CD4-positive, alpha-beta T cell treated with Interleukin-6 at 100 ng/mL for 8 hours (primary cell): ENCODE measurements around the gene CBX2.

Experiments
- DNase-seq: peaks from one replicate; pipeline ENCODE4 v3.0.0-alpha.2; 2020; ENCODE audit warnings: mixed read lengths, low spot score

The CBX2 gene

GRCh38 chr17:79777894-79778503 is at the start of gene CBX2:
CBX2 (plus strand) TSS chr17:79778148; CDS start chr17:79778236, 88 bp downstream.
- peak; percentile 74 for DNase-seq

DNA sequence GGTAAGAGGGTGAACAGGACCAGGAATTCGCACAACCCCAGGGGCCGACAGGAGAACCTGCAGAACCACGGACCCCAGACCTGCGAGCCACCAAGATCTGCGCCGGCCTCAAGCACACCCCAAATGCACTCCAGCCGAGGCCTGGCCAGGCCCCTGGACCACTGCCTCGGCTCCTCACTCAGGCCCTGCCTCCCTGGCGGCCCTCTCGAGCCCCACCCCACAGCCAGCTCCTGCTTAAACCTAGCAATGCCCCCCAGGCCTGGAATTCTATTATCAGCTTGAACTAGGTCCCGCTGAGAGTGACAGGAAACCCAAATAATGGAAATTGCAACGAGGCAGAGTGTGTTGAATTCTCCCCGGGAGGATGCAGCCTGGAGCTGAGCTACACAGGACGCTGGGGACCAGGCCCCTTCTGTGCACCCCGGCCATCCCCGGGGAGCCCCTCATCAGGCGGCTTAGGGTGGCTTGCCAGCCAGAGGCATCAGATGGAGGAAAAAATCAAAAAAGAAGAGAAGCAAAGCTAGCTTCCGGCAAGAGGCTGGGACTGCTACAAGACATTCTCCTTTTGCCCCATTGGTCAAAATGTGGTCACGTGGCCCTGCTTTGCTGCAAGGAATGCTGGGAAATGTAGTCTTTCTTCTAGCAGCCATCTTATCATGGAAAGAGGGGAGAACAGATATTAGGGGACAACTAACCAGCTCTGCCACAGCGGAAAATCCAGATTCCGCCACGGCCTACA is 49.6 kb upstream of the CBX2 start:
- peak; percentile 90 for DNase-seq

GRCh38 chr17:79728908-79729471 is 49.0 kb upstream of the CBX2 start:
- no peak for DNase-seq

- no peak for DNase-seq
Observed at GRCh38 chr17:79729761-79730160, 48.2 kb upstream of the CBX2 start.

- no peak for DNase-seq
Observed at GRCh38 chr17:79730437-79730768, 47.5 kb upstream of the CBX2 start.

DNA sequence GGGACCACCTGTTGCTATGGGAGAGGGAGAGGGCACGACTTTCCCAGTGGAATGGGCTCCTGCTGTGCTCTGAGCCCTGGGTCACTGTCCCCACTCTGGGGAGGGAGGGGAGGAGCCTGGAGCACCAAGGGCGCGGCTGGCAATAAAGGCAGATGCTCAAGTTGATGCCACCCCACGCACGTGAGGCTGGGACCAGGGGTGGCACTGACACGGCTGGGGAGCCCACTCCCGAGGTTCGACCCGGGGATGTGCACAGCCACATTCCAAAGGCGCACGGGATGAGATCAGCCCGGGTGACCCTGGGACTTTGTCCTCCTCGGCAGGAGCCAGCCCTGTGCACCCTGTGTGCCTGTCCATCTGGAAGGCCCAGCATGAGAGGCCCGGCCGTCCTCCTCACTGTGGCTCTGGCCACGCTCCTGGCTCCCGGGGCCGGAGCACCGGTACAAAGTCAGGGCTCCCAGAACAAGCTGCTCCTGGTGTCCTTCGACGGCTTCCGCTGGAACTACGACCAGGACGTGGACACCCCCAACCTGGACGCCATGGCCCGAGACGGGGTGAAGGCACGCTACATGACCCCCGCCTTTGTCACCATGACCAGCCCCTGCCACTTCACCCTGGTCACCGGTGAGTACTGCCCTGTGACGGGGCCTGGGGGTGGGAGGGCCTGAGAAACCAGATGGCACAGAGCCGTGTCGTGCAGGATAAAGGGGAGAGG is 47.0 kb upstream of the CBX2 start, which contains the start of gene ENPP7:
Gene ENPP7 (plus strand): TSS at position 175 of the 715 bp plus-strand sequence. CDS start 197 bp downstream, at position 372.
- DNase-seq, result no peak

GRCh38 chr17:79732254-79732653 is 45.7 kb upstream of the CBX2 start:
- no peak for DNase-seq

- DNase-seq, result no peak
Observed at GRCh38 chr17:79732804-79733691, 44.9 kb upstream of the CBX2 start.

DNA sequence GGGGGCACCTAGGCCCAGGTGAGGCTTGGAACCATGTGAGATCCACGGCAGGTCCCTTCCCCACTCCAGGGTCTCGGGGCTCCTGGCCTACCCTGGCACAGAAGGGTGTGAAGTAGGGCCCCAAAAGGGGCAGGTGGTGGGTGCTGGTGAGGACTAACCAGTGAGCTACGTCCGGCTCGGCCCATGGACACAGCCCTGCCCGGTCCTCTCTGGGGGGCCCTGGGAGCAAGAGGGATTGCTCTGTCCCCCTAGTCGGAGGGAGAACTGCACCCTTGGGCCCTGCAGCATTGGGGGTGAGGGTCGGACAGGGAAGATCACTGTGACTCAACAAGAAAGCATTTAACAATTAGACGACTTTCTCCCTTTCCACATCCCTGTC is 44.3 kb upstream of the CBX2 start:
- no peak for DNase-seq

DNA sequence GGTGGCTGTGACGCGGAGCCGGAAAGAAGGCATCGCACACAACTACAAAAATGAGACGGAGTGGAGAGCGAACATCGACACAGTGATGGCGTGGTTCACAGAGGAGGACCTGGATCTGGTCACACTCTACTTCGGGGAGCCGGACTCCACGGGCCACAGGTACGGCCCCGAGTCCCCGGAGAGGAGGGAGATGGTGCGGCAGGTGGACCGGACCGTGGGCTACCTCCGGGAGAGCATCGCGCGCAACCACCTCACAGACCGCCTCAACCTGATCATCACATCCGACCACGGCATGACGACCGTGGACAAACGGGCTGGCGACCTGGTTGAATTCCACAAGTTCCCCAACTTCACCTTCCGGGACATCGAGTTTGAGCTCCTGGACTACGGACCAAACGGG is 42.9 kb upstream of the CBX2 start:
- DNase-seq, result no peak

- DNase-seq, result no peak
Observed at GRCh38 chr17:79737046-79737921, 40.7 kb upstream of the CBX2 start.

GRCh38 chr17:79737922-79738578 is 39.9 kb upstream of the CBX2 start:
- no peak for DNase-seq

DNA sequence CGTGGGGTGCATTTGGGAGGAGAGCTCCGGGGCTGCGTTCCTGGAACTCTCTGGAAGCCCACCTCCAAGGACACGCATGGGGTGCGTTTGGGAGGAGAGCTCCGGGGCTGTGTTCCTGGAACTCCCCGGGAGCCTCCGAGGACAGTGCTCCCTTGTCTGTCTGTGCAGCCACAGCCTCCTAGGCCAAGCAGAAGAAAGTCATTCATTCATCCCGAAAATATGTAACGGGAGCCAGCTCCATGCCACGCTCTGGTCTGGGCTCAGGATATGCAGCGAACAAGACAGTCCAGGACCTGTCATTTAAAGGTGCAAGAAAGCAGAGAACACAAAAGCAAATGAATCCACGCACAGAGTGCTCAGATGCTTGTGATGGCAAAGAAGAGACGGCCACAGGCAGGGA is 39.3 kb upstream of the CBX2 start:
- DNase-seq, result no peak

- DNase-seq, result no peak
Observed at GRCh38 chr17:79739148-79740062, 38.5 kb upstream of the CBX2 start.

GRCh38 chr17:79740413-79740812 is 37.5 kb upstream of the CBX2 start:
- DNase-seq, result no peak

DNA sequence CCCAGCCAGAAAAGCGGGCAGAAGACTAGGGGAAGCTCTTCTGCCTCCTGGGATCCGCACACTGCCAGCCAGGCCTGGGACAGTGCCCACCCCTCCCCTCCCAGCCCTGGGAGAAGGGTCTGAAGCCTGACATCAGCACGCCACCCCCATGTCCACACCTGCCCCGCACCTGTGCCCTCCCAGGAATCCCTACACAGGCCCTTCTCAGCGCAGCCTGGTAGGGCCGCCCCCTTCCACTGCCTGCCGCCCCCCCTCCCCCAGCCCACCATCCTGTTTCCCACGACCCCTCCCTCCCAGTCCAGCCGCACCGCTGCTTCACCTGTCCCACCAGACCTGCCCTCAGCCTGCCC is 36.6 kb upstream of the CBX2 start:
- DNase-seq, result no peak

DNA sequence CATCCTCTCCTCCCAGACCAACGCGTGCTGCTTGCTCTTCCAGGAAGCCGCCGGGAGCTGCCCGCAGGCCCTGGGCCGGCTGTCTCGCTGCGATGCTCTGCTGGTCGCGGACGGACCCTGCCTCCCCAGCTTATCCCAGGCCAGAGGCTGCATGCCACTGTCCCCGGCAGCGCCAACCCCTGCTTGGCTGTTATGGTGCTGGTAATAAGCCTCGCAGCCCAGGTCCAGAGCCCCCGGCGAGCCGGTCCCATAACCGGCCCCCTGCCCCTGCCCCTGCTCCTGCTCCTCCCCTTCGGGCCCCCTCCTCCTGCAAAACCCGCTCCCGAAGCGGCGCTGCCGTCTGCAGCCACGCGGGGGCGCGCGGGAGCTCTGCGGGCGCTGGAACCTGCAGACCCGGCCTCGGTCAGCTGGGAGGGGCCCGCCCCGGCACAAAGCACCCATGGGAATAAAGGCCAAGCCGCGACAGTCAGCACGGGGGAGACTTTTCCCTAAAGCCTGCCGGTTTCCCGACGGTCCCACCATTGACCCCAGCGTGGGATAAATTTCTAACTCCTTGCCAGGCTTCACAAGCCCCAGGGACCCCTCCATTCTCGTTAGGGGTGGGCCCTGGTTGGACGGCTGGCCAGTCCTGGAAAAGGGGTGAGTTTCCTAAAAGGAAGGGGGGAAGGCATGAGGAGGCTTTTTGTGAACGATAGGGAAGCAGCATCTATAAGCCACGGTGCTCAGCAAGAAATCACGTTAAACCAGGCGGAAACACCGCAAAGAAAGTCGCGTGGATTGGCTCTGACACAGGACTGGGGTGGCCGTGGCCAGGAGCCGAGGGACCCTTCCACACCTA is 36.0 kb upstream of the CBX2 start:
- DNase-seq, result peak; percentile 67

GRCh38 chr17:79742589-79742918 is 35.4 kb upstream of the CBX2 start:
- DNase-seq, result no peak
